CD4-positive, alpha-beta T cell (primary cell): ENCODE measurements around the gene SRMS. TPM values are rescaled to one million over a fixed set of nuclear protein-coding genes. Genes with fewer than 3 reads are reported as not detected.

ENCODE experiments used
- ATAC-seq: fragments of 200-7000 bp; cut with Tn5 transposase; one replicate; pipeline ENCODE4 v1.10.0; 2022; ENCODE audit warnings: mild to moderate bottlenecking; ENCODE audit not compliant: poor library complexity
- CTCF ChIA-PET: fragments of 350-600 bp; sonication (Branson Sonifier 250); formaldehyde crosslinking; loops from one replicate; lab custom pipeline; 2021; ENCODE audit warnings: antibody characterized with exemption, inconsistent platforms; lab: Charles Lee
- POLR2A ChIA-PET: fragments of 350-600 bp; sonication (Branson Sonifier 250); formaldehyde crosslinking; loops from one replicate; lab custom pipeline; 2021; ENCODE audit warnings: antibody characterized with exemption, inconsistent platforms; lab: Charles Lee
- DNase-seq, 14 experiments: peaks; one replicate each; pipeline ENCODE4 v3.0.0-alpha.2; 2013 to 2020; ENCODE audit warnings: mixed read lengths in 2 of 14
- H3K27ac ChIP-seq, 2 donors: one replicate each; pipeline versions ENCODE4 v1.5.1 to v1.7.0; 2013; ENCODE audit warnings: low read length in 2 of 2, low read depth in 1 of 2, mild to moderate bottlenecking in 1 of 2
- H3K27me3 ChIP-seq, 2 experiments: 1 replicate in 1 of 2; 2 replicates in 1 of 2; pipeline versions ENCODE4 v1.6.1 to v1.7.0; 2013; ENCODE audit warnings: low read length in 2 of 2, control low read depth in 1 of 2, mild to moderate bottlenecking in 1 of 2, moderate library complexity in 1 of 2; ENCODE audit not compliant: insufficient read depth in 2 of 2, control insufficient read depth in 1 of 2
- H3K36me3 ChIP-seq: one replicate; pipeline ENCODE4 v1.6.1; 2013; ENCODE audit warnings: low read length, control low read depth; ENCODE audit not compliant: insufficient read depth
- H3K4me1 ChIP-seq: one replicate; pipeline ENCODE4 v1.6.1; 2013; ENCODE audit warnings: low read length, control low read depth; ENCODE audit not compliant: insufficient read depth
- H3K4me3 ChIP-seq: one replicate; pipeline ENCODE4 v1.5.1; 2013; ENCODE audit warnings: mild to moderate bottlenecking, low read length, moderate library complexity
- H3K9me3 ChIP-seq, 2 experiments: 1 replicate in 1 of 2; 2 replicates in 1 of 2; pipeline versions ENCODE4 v1.6.1 to v1.7.0; 2013; ENCODE audit warnings: low read length in 2 of 2, mild to moderate bottlenecking in 2 of 2, control low read depth in 1 of 2, moderate library complexity in 1 of 2; ENCODE audit not compliant: control insufficient read depth in 1 of 2, insufficient read depth in 1 of 2
- H3K27ac Mint-ChIP-seq: one replicate; pipeline ENCODE4 v1.8.0; 2020; ENCODE audit warnings: mixed read lengths
- H3K27me3 Mint-ChIP-seq: one replicate; pipeline ENCODE4 v1.8.0; 2021; ENCODE audit warnings: mixed read lengths
- H3K36me3 Mint-ChIP-seq: one replicate; pipeline ENCODE4 v1.8.0; 2021; ENCODE audit warnings: low read depth, mixed read lengths
- H3K4me1 Mint-ChIP-seq: one replicate; pipeline ENCODE4 v1.8.0; 2021; ENCODE audit warnings: low read depth, mixed read lengths
- H3K4me3 Mint-ChIP-seq: one replicate; pipeline ENCODE4 v1.8.0; 2020; ENCODE audit warnings: mild to moderate bottlenecking, mixed read lengths
- H3K9me3 Mint-ChIP-seq: one replicate; pipeline ENCODE4 v1.8.0; 2020; ENCODE audit warnings: mixed read lengths
- CTCF ChIP-seq: fragments of 200-600 bp; IDR thresholded peaks from one replicate; pipeline ENCODE4 v1.8.0; 2022; ENCODE audit warnings: antibody characterized with exemption, mild to moderate bottlenecking
- intact Hi-C, 2 experiments: fragments of 100-400 bp; cut with DNase I in 1 of 2; cut with micrococcal nuclease in 1 of 2; formaldehyde crosslinking; loops; one replicate each; pipeline versions ENCODE4 v1.15.1 to v1.9.0; 2023 to 2025; cut with DNase I, micrococcal nuclease
- total RNA-seq, 174 experiments: library from RNA in 2 of 174; stranded (reverse) in 2 of 174; gene quantifications; one replicate each; pipeline ENCODE4 v1.2.3 and lab custom pipeline; 2021 to 2026

SRMS gene
- total RNA-seq, 2 experiments from 2014 or later, result not detected

DNA sequence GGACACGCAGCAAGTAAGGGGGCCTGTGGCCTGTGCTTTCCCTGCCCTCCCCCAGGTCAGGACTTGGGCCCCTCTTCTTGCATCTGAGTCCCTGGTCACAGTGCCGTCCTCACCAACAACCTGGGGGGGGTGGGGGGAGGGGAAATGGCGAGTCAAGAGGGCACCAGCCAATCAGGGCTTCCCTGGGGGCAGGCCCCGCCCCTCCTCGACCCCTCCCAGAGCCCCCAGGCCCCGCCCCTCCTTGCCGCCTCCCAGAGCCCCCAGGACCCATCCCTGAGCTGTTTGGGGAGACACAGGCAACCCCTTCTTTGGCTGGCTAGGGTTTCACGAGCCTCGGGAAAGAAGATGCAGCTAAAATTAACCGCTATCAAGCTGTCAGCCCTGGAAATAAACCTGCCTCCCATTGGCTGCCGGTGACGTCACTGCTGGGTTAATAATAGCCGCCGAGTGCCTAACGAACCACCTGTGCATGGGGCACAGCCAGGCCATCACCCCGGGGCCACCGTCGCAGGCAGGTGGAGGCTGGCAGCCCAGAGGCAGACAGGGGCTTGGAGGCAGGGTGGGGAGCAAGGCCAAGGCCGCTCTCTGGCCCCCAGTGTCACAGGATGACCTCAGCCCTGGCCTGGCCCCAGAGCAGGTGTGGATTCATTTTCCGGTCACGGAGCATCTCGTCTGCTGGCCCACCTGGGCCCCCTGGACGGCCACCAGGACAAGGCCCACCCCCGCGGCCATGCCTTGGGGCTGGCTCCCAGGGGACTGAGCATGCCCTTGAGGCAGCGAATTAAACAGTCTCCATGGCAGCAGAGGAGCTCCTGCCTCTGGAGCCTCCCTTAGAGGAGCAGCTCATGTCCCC is 45.5 kb downstream of the SRMS start:
- H3K4me3 ChIP-seq, result no peak overlapping the region
- ChIA-PET POLR2A (no interaction called here), CTCF (no interaction called here)
- intact Hi-C loops, result no loop called here
- H3K9me3 ChIP-seq, result peaks cover 13 to 34% of the 10 kb centered on the region in 2 experiments
- H3K27ac ChIP-seq, result no peak overlapping the region
- Mint-ChIP-seq H3K36me3 (no peaks in the 10 kb centered on the region), H3K4me1 (peaks cover 1% of the 10 kb centered on the region), H3K27ac (no peak overlapping the region), H3K27me3 (peaks cover 31% of the 10 kb centered on the region), H3K4me3 (no peak overlapping the region), H3K9me3 (peaks cover 2% of the 10 kb centered on the region)
- no peaks in the 10 kb centered on the region for H3K36me3 ChIP-seq
- peaks cover 22 to 30% of the 10 kb centered on the region in 2 experiments for H3K27me3 ChIP-seq
- TF ChIP-seq CTCF, result no peak
- ATAC-seq (no peak), DNase-seq (peak in 1 of 14 experiments; percentile 23)
- peaks cover 20% of the 10 kb centered on the region for H3K4me1 ChIP-seq

- DNase-seq (peak in 1 of 14 experiments; percentile 17), ATAC-seq (no peak)
- no peak for TF ChIP-seq CTCF
- no peak overlapping the region for H3K4me3 ChIP-seq
- ChIA-PET POLR2A (no interaction called here), CTCF (no interaction called here)
- H3K36me3 ChIP-seq, result no peaks in the 10 kb centered on the region
- Mint-ChIP-seq H3K36me3 (no peaks in the 10 kb centered on the region), H3K27me3 (peaks cover 35% of the 10 kb centered on the region), H3K4me1 (peaks cover 5% of the 10 kb centered on the region), H3K9me3 (peaks cover 2% of the 10 kb centered on the region), H3K4me3 (peak overlapping the region; percentile 42), H3K27ac (no peak overlapping the region)
- peaks cover 13 to 34% of the 10 kb centered on the region in 2 experiments for H3K9me3 ChIP-seq
- H3K4me1 ChIP-seq, result peaks cover 26% of the 10 kb centered on the region
- H3K27ac ChIP-seq, result no peak overlapping the region
- intact Hi-C loops, result no loop called here
- H3K27me3 ChIP-seq, result peaks cover 26 to 38% of the 10 kb centered on the region in 2 experiments
Measured at GRCh38 chr20:63500902-63501817, 46.4 kb downstream of the SRMS start.

- Mint-ChIP-seq H3K4me3 (no peak overlapping the region), H3K36me3 (no peaks in the 10 kb centered on the region), H3K4me1 (peaks cover 5% of the 10 kb centered on the region), H3K27ac (no peak overlapping the region), H3K9me3 (peaks cover 2% of the 10 kb centered on the region), H3K27me3 (peaks cover 33% of the 10 kb centered on the region)
- CTCF ChIA-PET, result no interaction called here
- POLR2A ChIA-PET, result no interaction called here
- Histone ChIP-seq H3K9me3 (peaks cover 9 to 28% of the 10 kb centered on the region in 2 experiments), H3K4me1 (peaks cover 33% of the 10 kb centered on the region), H3K27ac (no peak overlapping the region), H3K4me3 (no peak overlapping the region), H3K27me3 (peaks cover 26 to 34% of the 10 kb centered on the region in 2 experiments), H3K36me3 (no peaks in the 10 kb centered on the region)
- TF ChIP-seq CTCF, result no peak
- peak in 1 of 14 experiments; percentile 29 for DNase-seq
- ATAC-seq, result no peak
- intact Hi-C loops, result no loop called here
Measured at GRCh38 chr20:63500151-63500901, 47.2 kb downstream of the SRMS start.
